Measurements from ENCODE around the gene FUT2. TPM values are rescaled to one million over a fixed set of nuclear protein-coding genes. Genes with fewer than 3 reads are reported as not detected.
A peak's percentile ranks its signal among the peaks of the same experiment; 100 is the strongest.

Gene FUT2
- total RNA-seq, 1 experiment from 2014 or later, result 12.5 TPM

DNA sequence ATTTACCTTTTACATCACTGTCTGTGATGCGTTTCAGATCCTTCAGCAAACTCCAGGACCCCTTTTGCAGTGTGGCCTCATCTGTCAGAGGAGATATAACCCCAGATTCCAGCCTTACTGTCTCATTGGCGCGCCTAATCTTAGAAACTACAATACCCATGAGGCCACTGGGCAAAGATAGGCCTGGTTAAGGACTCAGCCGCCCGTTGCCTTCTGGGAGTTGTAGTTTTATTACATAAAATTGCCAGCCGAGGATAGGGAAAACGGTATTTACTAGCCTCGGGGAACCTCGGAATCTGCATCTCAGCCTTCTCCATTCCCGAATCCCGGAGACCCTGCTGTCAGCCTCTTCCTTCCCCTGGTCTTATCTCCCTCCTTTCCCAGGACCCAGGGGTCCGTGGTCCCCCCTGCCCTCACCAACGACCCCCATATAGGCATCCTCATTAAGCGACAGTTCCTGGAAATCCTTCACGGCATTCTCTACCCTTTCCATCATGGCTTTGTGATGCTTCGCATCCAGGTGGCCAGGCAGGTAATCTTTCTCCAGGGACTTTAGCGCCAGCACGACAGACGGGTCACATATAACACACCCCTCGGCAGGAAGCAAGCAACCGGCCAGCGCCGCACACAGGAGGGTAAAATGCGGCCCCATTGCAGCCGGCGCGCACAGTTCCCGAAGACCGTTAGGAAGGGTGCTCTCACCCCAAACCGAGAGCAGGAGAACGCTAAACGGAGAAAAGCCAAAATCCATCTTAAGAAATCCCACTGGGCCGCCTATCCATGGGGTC is 49.6 kb downstream of the FUT2 start:
- BruUV-seq (replicated peaks), result no TSS peak
- no peak overlapping the region for H3K4me3 ChIP-seq (replicated peaks in 1 of 2; ENCODE audit: low read depth in 1 of 2, low read length in 2 of 2)
- TF ChIP-seq RAD21 (IDR thresholded peaks at IDR 0.05; ENCODE audit: low read depth) (no peak), POLR2AphosphoS5 (IDR thresholded peaks at IDR 0.05; ENCODE audit: low read depth, low read length) (peak; percentile 27; the same call in 1 of the 2 replicates), EZH2 (IDR thresholded peaks at IDR 0.05) (no peak)
- TF ChIP-seq, protein P1, sequence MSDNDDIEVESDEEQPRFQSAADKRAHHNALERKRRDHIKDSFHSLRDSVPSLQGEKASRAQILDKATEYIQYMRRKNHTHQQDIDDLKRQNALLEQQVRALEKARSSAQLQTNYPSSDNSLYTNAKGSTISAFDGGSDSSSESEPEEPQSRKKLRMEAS (IDR thresholded peaks at IDR 0.05), result no peak
- intact Hi-C loops (cut with micrococcal nuclease), result loop anchor here (5.0 kb wide), 1 partner anchor 33 kb away; no protein-coding TSS in a partner anchor
- ATAC-seq (peak; percentile 74), DNase-seq (ENCODE audit: low read depth, low spot score) (no peak)
- no peak overlapping the region for H2AFZ ChIP-seq (ENCODE audit: low read depth, low read length, poor library complexity, severe bottlenecking)
- H3K9me3 ChIP-seq (ENCODE audit: control insufficient read depth in 1 of 2, insufficient read depth in 1 of 2, low read depth in 1 of 2, low read length in 2 of 2), result no peaks in the 10 kb centered on the region
- ChIA-PET RAD21 (ENCODE audit: low non-redundant PET in 1 of 2, low total read pairs in 2 of 2, uncharacterized antibody in 2 of 2, unreplicated experiment in 2 of 2) (no interaction called here), CTCF (no interaction called here), POLR2A (no interaction called here)
- H3K9ac ChIP-seq (ENCODE audit: low read length), result no peak overlapping the region
- no peaks in the 10 kb centered on the region for H4K20me1 ChIP-seq (ENCODE audit: insufficient read depth)
- H3K79me2 ChIP-seq (ENCODE audit: insufficient read depth, low read length), result peaks cover 24% of the 10 kb centered on the region
- peaks cover 14 to 19% of the 10 kb centered on the region in 2 experiments; a peak in 3 of 4 replicates for H3K36me3 ChIP-seq (ENCODE audit: control insufficient read depth in 1 of 2, insufficient read depth in 2 of 2, low read length in 2 of 2)
- no peaks in the 10 kb centered on the region for H3K9me2 ChIP-seq (ENCODE audit: insufficient read depth)
- H3K27ac ChIP-seq (ENCODE audit: low read depth, low read length), result no peak overlapping the region
- H3K4me2 ChIP-seq (ENCODE audit: low read length), result no peak overlapping the region
- H3K4me1 ChIP-seq (ENCODE audit: control insufficient read depth in 1 of 2, insufficient read depth in 2 of 2, low read length in 2 of 2), result peaks cover 10 to 27% of the 10 kb centered on the region in 2 experiments; a peak in 3 of 4 replicates
- no peaks in the 10 kb centered on the region for H3K27me3 ChIP-seq (ENCODE audit: insufficient read depth, low read length)

DNA sequence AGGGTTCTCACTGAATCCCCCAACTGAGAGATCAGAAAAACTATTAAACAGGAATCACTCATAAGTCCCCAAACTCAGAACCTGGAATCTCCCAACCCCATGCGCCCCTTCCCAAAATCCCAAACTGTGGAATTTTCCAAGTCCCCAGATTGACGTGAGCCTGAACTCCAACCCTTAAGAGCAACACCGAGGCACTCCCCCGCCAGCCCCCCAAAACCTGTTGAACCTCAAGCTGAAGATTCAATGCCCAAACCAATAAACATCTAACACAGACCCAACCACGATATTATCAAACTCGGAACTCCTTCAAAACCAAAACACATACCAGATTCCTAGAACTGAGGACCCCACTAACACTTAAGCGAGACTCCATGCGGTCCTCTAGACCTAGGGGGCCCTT is 50.3 kb downstream of the FUT2 start:
- BruUV-seq (replicated peaks), result no TSS peak
- POLR2A ChIA-PET, result no interaction called here
- intact Hi-C loops (cut with micrococcal nuclease), result loop anchor here (5.0 kb wide), 1 partner anchor 34 kb away; no protein-coding TSS in a partner anchor
- RAD21 ChIA-PET (ENCODE audit: low non-redundant PET in 1 of 2, low total read pairs in 2 of 2, uncharacterized antibody in 2 of 2, unreplicated experiment in 2 of 2), result no interaction called here
- ATAC-seq (no peak), DNase-seq (ENCODE audit: low read depth, low spot score) (no peak)
- CTCF ChIA-PET, result interaction anchor here (1.3 kb wide), 1 partner anchor 70 kb away, joined by 3 read pairs; no protein-coding TSS in a partner anchor
- Histone ChIP-seq H3K36me3 (ENCODE audit: control insufficient read depth in 1 of 2, insufficient read depth in 2 of 2, low read length in 2 of 2) (peaks cover 14 to 26% of the 10 kb centered on the region in 2 experiments; a peak in 3 of 4 replicates), H3K79me2 (ENCODE audit: insufficient read depth, low read length) (peaks cover 31% of the 10 kb centered on the region), H3K4me1 (ENCODE audit: control insufficient read depth in 1 of 2, insufficient read depth in 2 of 2, low read length in 2 of 2) (peaks cover 7 to 22% of the 10 kb centered on the region in 2 experiments; a peak in 3 of 4 replicates), H3K27me3 (ENCODE audit: insufficient read depth, low read length) (no peaks in the 10 kb centered on the region), H4K20me1 (ENCODE audit: insufficient read depth) (no peaks in the 10 kb centered on the region), H3K9me2 (ENCODE audit: insufficient read depth) (no peaks in the 10 kb centered on the region), H3K4me3 (replicated peaks in 1 of 2; ENCODE audit: low read depth in 1 of 2, low read length in 2 of 2) (no peak overlapping the region), H3K4me2 (ENCODE audit: low read length) (no peak overlapping the region), H2AFZ (ENCODE audit: low read depth, low read length, poor library complexity, severe bottlenecking) (no peak overlapping the region), H3K27ac (ENCODE audit: low read depth, low read length) (no peak overlapping the region), H3K9me3 (ENCODE audit: control insufficient read depth in 1 of 2, insufficient read depth in 1 of 2, low read depth in 1 of 2, low read length in 2 of 2) (no peaks in the 10 kb centered on the region), H3K9ac (ENCODE audit: low read length) (no peak overlapping the region)
- TF ChIP-seq POLR2AphosphoS5 (IDR thresholded peaks at IDR 0.05; ENCODE audit: low read depth, low read length), result 0 out of 2 replicates have a peak, but pooled peaks have one; percentile 1
- no peak for TF ChIP-seq ZNF274 (IDR thresholded peaks at IDR 0.05; ENCODE audit: low read depth, low read length)

All from HCT116 (cell line).